ENCODE results near the gene TOMM5. TPM values are rescaled to one million over a fixed set of nuclear protein-coding genes. Genes with fewer than 3 reads are reported as not detected.

Gene TOMM5
- total RNA-seq, 1 experiment from 2014 or later, result 161 TPM

DNA sequence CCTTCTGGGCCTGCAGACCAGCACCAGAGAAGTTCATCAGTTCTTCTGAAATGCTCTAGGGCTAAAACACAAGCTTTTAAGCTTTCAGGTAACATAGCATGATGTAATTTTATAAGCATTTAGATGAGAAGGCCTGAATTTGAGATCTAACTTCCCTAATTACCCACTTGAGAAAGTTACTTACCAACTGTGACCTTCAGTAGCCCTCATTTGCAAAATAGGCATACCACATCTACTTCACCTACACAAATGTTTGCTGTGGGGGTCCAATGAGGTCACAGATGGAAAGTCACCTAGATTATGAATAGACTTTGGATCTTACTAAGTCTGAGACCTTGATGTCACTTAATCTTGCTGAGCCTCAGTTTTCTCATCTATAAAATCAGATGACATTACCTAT is 52.8 kb downstream of the TOMM5 start:
- intact Hi-C loops (cut with micrococcal nuclease), result no loop called here

More for the DNA sequence above, 52.8 kb downstream of the TOMM5 start:
- no peaks in the 10 kb centered on the region for H3K9me2 ChIP-seq (ENCODE audit: insufficient read depth)
- no peak overlapping the region for H3K9ac ChIP-seq (ENCODE audit: low read length)
- no peaks in the 10 kb centered on the region for H3K9me3 ChIP-seq (ENCODE audit: control insufficient read depth in 1 of 2, insufficient read depth in 1 of 2, low read depth in 1 of 2, low read length in 2 of 2)
- H3K4me3 ChIP-seq (replicated peaks in 1 of 2; ENCODE audit: low read depth in 1 of 2, low read length in 2 of 2), result no peak overlapping the region
- ChIA-PET POLR2A (no interaction called here), CTCF (no interaction called here), RAD21 (ENCODE audit: low non-redundant PET in 1 of 2, low total read pairs in 2 of 2, uncharacterized antibody in 2 of 2, unreplicated experiment in 2 of 2) (no interaction called here)
- H2AFZ ChIP-seq (ENCODE audit: low read depth, low read length, poor library complexity, severe bottlenecking), result no peak overlapping the region
- H3K4me2 ChIP-seq (ENCODE audit: low read length), result no peak overlapping the region
- ATAC-seq (no peak), DNase-seq (ENCODE audit: low read depth, low spot score) (no peak)
- H4K20me1 ChIP-seq (ENCODE audit: insufficient read depth), result no peaks in the 10 kb centered on the region
- H3K4me1 ChIP-seq (ENCODE audit: control insufficient read depth in 1 of 2, insufficient read depth in 2 of 2, low read length in 2 of 2), result no peaks in the 10 kb centered on the region
- TF ChIP-seq, protein P1, sequence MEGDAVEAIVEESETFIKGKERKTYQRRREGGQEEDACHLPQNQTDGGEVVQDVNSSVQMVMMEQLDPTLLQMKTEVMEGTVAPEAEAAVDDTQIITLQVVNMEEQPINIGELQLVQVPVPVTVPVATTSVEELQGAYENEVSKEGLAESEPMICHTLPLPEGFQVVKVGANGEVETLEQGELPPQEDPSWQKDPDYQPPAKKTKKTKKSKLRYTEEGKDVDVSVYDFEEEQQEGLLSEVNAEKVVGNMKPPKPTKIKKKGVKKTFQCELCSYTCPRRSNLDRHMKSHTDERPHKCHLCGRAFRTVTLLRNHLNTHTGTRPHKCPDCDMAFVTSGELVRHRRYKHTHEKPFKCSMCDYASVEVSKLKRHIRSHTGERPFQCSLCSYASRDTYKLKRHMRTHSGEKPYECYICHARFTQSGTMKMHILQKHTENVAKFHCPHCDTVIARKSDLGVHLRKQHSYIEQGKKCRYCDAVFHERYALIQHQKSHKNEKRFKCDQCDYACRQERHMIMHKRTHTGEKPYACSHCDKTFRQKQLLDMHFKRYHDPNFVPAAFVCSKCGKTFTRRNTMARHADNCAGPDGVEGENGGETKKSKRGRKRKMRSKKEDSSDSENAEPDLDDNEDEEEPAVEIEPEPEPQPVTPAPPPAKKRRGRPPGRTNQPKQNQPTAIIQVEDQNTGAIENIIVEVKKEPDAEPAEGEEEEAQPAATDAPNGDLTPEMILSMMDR (IDR thresholded peaks at IDR 0.05 in 2 of 3, conservative IDR thresholded peaks at IDR 0.05 in 1 of 3; ENCODE audit: borderline replicate concordance in 1 of 3, insufficient read depth in 1 of 3, low read depth in 2 of 3, low read length in 2 of 3), result no peak
- TF ChIP-seq ELF1 (IDR thresholded peaks at IDR 0.05; ENCODE audit: borderline replicate concordance, low read depth) (no peak), SIN3A (IDR thresholded peaks at IDR 0.05; ENCODE audit: low read depth) (no peak), EZH2 (IDR thresholded peaks at IDR 0.05) (no peak), ZNF274 (IDR thresholded peaks at IDR 0.05; ENCODE audit: low read depth, low read length) (no peak), EZH2phosphoT487 (IDR thresholded peaks at IDR 0.05; ENCODE audit: borderline replicate concordance) (no peak)
- H3K36me3 ChIP-seq (ENCODE audit: control insufficient read depth in 1 of 2, insufficient read depth in 2 of 2, low read length in 2 of 2), result no peaks in the 10 kb centered on the region
- no peaks in the 10 kb centered on the region for H3K79me2 ChIP-seq (ENCODE audit: insufficient read depth, low read length)
- H3K27ac ChIP-seq (ENCODE audit: low read depth, low read length), result no peak overlapping the region
- H3K27me3 ChIP-seq (ENCODE audit: insufficient read depth, low read length), result no peaks in the 10 kb centered on the region
- no TSS peak for BruUV-seq (replicated peaks)

Other genes starting within 250 kb of the TOMM5 start
- 106 TPM for gene GRHPR, start 169.9 kb downstream of the TOMM5 start, total RNA-seq (2021; ENCODE audit: unreplicated experiment)
- gene ZBTB5, start 127.1 kb downstream of the TOMM5 start, total RNA-seq (2021; ENCODE audit: unreplicated experiment), result 22.3 TPM
- 60.9 TPM for gene POLR1E, start 106.6 kb downstream of the TOMM5 start, total RNA-seq (2021; ENCODE audit: unreplicated experiment)
- 5.3 TPM for gene FBXO10, start 16.2 kb downstream of the TOMM5 start, total RNA-seq (2021; ENCODE audit: unreplicated experiment)
- gene FRMPD1, start 58.4 kb upstream of the TOMM5 start, total RNA-seq (2021; ENCODE audit: unreplicated experiment), result 0.52 TPM
- 5.5 TPM for gene TRMT10B, start 161.2 kb upstream of the TOMM5 start, total RNA-seq (2021; ENCODE audit: unreplicated experiment)
- 79.6 TPM for gene EXOSC3, start 192.5 kb upstream of the TOMM5 start, total RNA-seq (2021; ENCODE audit: unreplicated experiment)
- 20.6 TPM for gene DCAF10, start 208.2 kb upstream of the TOMM5 start, total RNA-seq (2021; ENCODE audit: unreplicated experiment)